ENCODE results near the gene RCBTB2. TPM values are rescaled to one million over a fixed set of nuclear protein-coding genes. Genes with fewer than 3 reads are reported as not detected.

The RCBTB2 gene
- total and polyA plus RNA-seq, 9 of the 15 experiments (the other 6 are each of a cell fraction or from before 2014, with no cell fraction given): 0.91 to 3.3 (median 1.5) TPM

DNA sequence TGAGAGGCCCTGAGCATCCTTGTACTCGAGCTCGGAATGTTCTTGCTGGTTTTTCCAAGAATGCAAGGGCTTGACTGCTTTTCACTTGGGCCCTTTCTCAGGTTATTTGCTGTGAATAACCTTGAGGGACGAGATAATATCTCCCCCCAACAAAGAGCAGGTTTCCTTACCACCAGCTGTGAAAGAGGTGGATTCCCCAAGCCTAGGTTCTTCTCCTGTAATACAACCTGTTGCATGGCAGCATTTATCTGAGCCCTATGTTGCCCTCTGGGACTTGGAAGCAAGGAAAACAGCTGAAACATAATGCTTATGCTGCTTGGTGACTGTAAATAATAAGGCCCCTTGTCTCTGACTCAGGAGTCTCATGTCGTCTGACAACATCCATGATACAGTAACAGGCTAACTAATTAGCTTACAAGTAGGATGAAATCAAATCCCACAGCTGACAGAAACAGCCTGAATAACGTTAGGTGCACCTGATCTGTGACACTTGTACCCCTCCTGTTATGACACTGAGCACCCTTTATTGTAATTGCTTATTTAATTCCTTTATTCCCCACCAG is 43.6 kb upstream of the RCBTB2 start:
- no peak for FAIRE-seq
- in situ Hi-C loops (cut with MboI) (loop anchor here (10.0 to 25.0 kb wide), 2 partner anchors 239 to 452 kb away; no protein-coding TSS in a partner anchor), intact Hi-C loops (cut with micrococcal nuclease) (loop anchor here (5.0 kb wide), 1 partner anchor 44 kb away; the partner anchor contains the start of gene RCBTB2)
- no peak for ATAC-seq
- no peaks in the 10 kb centered on the region for H3K27me3 ChIP-seq (ENCODE audit: control insufficient read depth in 2 of 2, insufficient read depth in 2 of 2, low read length in 2 of 2)
- no peak overlapping the region for H3K4me2 ChIP-seq (ENCODE audit: insufficient read depth, low read length)
- ChIA-PET CTCF (ENCODE audit: low intra/inter-chr PET ratio) (no interaction called here), POLR2A (interaction anchor here (0.5 kb wide), 1 partner anchor 496 kb away, joined by 4 read pairs; no protein-coding TSS in a partner anchor)
- no peak for DNase-seq (ENCODE audit: extremely low read depth in 1 of 4, low spot score in 3 of 4)
- no peaks in the 10 kb centered on the region for H3K4me1 ChIP-seq (replicated peaks in 1 of 2; ENCODE audit: control insufficient read depth in 2 of 2, insufficient read depth in 2 of 2, low read length in 2 of 2)
- 10% methylated on average over 5 of the region's 5 CpGs for WGBS (ENCODE audit: insufficient coverage, low coverage, missing lambda C conversion rate)
- H3K9me1 ChIP-seq (ENCODE audit: control insufficient read depth, insufficient read depth, low read length): no peaks in the 10 kb centered on the region
- no peaks in the 10 kb centered on the region for H3K9me3 ChIP-seq (replicated peaks; ENCODE audit: control insufficient read depth, insufficient read depth, low read depth, low read length)
- BruUV-seq (replicated peaks): no TSS peak
- no peaks in the 10 kb centered on the region for H4K20me1 ChIP-seq (replicated peaks; ENCODE audit: control insufficient read depth, insufficient read depth, low read length)
- no peak overlapping the region for H2AFZ ChIP-seq (ENCODE audit: low read depth, low read length)
- H3K79me2 ChIP-seq (ENCODE audit: control insufficient read depth, insufficient read depth, low read length): no peaks in the 10 kb centered on the region
- TF ChIP-seq FOXM1 (IDR thresholded peaks at IDR 0.05; ENCODE audit: low read depth): no peak
- no peak for TF ChIP-seq FOXM1 (CRISPR knock-in tag; IDR thresholded peaks at IDR 0.05; ENCODE audit: low read depth)
- no peak overlapping the region for H3K4me3 ChIP-seq
- no peak overlapping the region for H3K9ac ChIP-seq (ENCODE audit: insufficient read depth in 1 of 2, low read depth in 2 of 2, low read length in 2 of 2)
- H3K27ac ChIP-seq (ENCODE audit: extremely low read depth, low read depth, low read length): no peak overlapping the region
- no peaks in the 10 kb centered on the region for H3K36me3 ChIP-seq (ENCODE audit: control insufficient read depth, insufficient read depth, low read length)

DNA sequence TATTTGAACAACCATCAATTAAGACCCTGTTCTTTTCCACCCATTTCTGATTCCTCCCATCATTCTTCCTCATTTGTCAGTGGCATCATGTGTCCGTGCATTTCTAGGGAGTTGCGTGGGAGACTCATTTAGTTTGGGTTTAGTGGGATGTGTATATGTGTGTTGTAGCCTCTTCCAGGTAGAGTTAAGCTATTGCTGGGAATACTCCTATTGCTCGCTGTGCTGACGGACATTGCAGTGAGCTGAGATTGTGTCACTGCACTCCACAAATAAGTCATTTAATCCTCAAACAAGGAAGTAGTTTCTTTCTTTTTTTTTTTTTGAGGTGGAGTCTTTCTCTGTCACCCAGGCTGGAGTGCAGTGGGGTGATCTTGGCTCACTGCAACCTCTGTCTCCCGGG is 42.2 kb upstream of the RCBTB2 start:
- no peak overlapping the region for H3K4me2 ChIP-seq (ENCODE audit: insufficient read depth, low read length)
- 22% methylated on average over 3 of the region's 5 CpGs for WGBS (ENCODE audit: insufficient coverage, low coverage, missing lambda C conversion rate)
- intact Hi-C loops (cut with micrococcal nuclease) (loop anchor here (5.0 kb wide), 1 partner anchor 43 kb away; the partner anchor contains the start of gene RCBTB2), in situ Hi-C loops (cut with MboI) (loop anchor here (10.0 to 25.0 kb wide), 2 partner anchors 238 to 450 kb away; no protein-coding TSS in a partner anchor)
- no peaks in the 10 kb centered on the region for H3K9me1 ChIP-seq (ENCODE audit: control insufficient read depth, insufficient read depth, low read length)
- ChIA-PET POLR2A (no interaction called here), CTCF (ENCODE audit: low intra/inter-chr PET ratio) (no interaction called here)
- no TSS peak for BruUV-seq (replicated peaks)
- no peaks in the 10 kb centered on the region for H3K27me3 ChIP-seq (ENCODE audit: control insufficient read depth in 2 of 2, insufficient read depth in 2 of 2, low read length in 2 of 2)
- no peaks in the 10 kb centered on the region; a peak in 1 of 5 replicates for H3K4me1 ChIP-seq (replicated peaks in 1 of 2; ENCODE audit: control insufficient read depth in 2 of 2, insufficient read depth in 2 of 2, low read length in 2 of 2)
- H3K9me3 ChIP-seq (replicated peaks; ENCODE audit: control insufficient read depth, insufficient read depth, low read depth, low read length): no peaks in the 10 kb centered on the region
- FAIRE-seq (peak; percentile 60), DNase-seq (ENCODE audit: extremely low read depth in 1 of 4, low spot score in 3 of 4) (no peak), ATAC-seq (no peak)
- no peak overlapping the region for H3K4me3 ChIP-seq
- H3K9ac ChIP-seq (ENCODE audit: insufficient read depth in 1 of 2, low read depth in 2 of 2, low read length in 2 of 2): no peak overlapping the region
- no peaks in the 10 kb centered on the region for H4K20me1 ChIP-seq (replicated peaks; ENCODE audit: control insufficient read depth, insufficient read depth, low read length)
- no peak overlapping the region for H2AFZ ChIP-seq (ENCODE audit: low read depth, low read length)
- H3K79me2 ChIP-seq (ENCODE audit: control insufficient read depth, insufficient read depth, low read length): no peaks in the 10 kb centered on the region
- no peak overlapping the region for H3K27ac ChIP-seq (ENCODE audit: extremely low read depth, low read depth, low read length)
- H3K36me3 ChIP-seq (ENCODE audit: control insufficient read depth, insufficient read depth, low read length): no peaks in the 10 kb centered on the region
- TF ChIP-seq TSHZ1 (CRISPR knock-in tag; IDR thresholded peaks at IDR 0.05) (no peak), TAF1 (IDR thresholded peaks at IDR 0.05; ENCODE audit: control insufficient read depth, extremely low read depth, insufficient read depth, low read length, severe bottlenecking) (no peak), HMGXB4 (CRISPR knock-in tag; IDR thresholded peaks at IDR 0.05) (no peak), BHLHE40 (IDR thresholded peaks at IDR 0.05; ENCODE audit: low read length) (no peak), RBM17 (IDR thresholded peaks at IDR 0.05; ENCODE audit: borderline replicate concordance, low read depth, low read length) (no peak), TAF7 (tag; IDR thresholded peaks at IDR 0.05) (no peak)
- TF ChIP-seq, protein P1, sequence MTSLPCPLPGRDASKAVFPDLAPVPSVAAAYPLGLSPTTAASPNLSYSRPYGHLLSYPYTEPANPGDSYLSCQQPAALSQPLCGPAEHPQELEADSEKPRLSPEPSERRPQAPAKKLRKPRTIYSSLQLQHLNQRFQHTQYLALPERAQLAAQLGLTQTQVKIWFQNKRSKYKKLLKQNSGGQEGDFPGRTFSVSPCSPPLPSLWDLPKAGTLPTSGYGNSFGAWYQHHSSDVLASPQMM (CRISPR knock-in tag; IDR thresholded peaks at IDR 0.05): no peak
